Heart left ventricle (tissue), 16 donors: ENCODE results near the gene KIF5A. TPM values are rescaled to one million over a fixed set of nuclear protein-coding genes. Genes with fewer than 3 reads are reported as not detected.

ENCODE experiments used
- ATAC-seq, 4 donors: fragments of 200-7000 bp; cut with Tn5 transposase; one replicate each; pipeline ENCODE4 v1.9.1; 2020 to 2022; ENCODE audit warnings: moderate library complexity in 4 of 4, mild to moderate bottlenecking in 3 of 4, moderate number of reproducible peaks in 1 of 4
- DNase-seq, 5 donors: peaks; one replicate each; pipeline ENCODE4 v3.0.0-alpha.2; 2020
- H3K27ac ChIP-seq, 12 donors: fragments of 200-600 bp; sonication (generic) in 4 of 12; one replicate each; pipeline versions ENCODE4 v1.5.0 to v1.8.0; 2016 to 2022; ENCODE audit warnings: mild to moderate bottlenecking in 2 of 12
- H3K27me3 ChIP-seq, 9 donors: fragments of 200-600 bp; sonication (generic) in 2 of 9; one replicate each; pipeline versions ENCODE4 v1.5.1 to v1.8.0; 2016 to 2022; ENCODE audit warnings: mild to moderate bottlenecking in 3 of 9
- H3K36me3 ChIP-seq, 9 donors: fragments of 200-600 bp; sonication (generic) in 2 of 9; one replicate each; pipeline versions ENCODE4 v1.5.0 to v1.8.0; 2018 to 2022; ENCODE audit warnings: mild to moderate bottlenecking in 2 of 9
- H3K4me1 ChIP-seq, 12 donors: fragments of 200-600 bp; sonication (generic) in 4 of 12; one replicate each; pipeline versions ENCODE4 v1.5.0 to v1.8.0; 2016 to 2022; ENCODE audit warnings: mild to moderate bottlenecking in 3 of 12
- H3K4me3 ChIP-seq, 12 donors: fragments of 200-600 bp; sonication (generic) in 4 of 12; one replicate each; pipeline versions ENCODE4 v1.5.0 to v1.8.0; 2017 to 2022; ENCODE audit warnings: mild to moderate bottlenecking in 9 of 12, moderate library complexity in 4 of 12
- H3K9me3 ChIP-seq, 12 donors: fragments of 200-600 bp; sonication (generic) in 4 of 12; one replicate each; pipeline versions ENCODE4 v1.5.0 to v1.8.0; 2016 to 2022; ENCODE audit warnings: mild to moderate bottlenecking in 1 of 12
- POLR2A ChIP-seq, 2 donors: fragments of 450-650 bp; IDR thresholded peaks; one replicate each; pipeline ENCODE4 v1.6.1; 2017; ENCODE audit warnings: antibody characterized with exemption in 2 of 2, mild to moderate bottlenecking in 2 of 2, moderate library complexity in 2 of 2
- WGBS, 4 donors: extraction: QIAGEN DNeasy Blood & Tissue Kit in 2 of 4; methylation state at CpG; one replicate each; pipeline versions ENCODE4 v1.1.5 to v1.1.7; 2013 to 2018; 5-methylcytosine and 5-hydroxymethylcytosine counted together
- intact Hi-C, 10 donors: fragments of 100-400 bp; cut with DNase I; formaldehyde crosslinking; loops; one replicate each; pipeline versions ENCODE4 v1.11.1 to v1.14.2; 2022
- polyA plus RNA-seq, 2 donors: library from polyadenylated mRNA; stranded (reverse); fragments of 200-250 nt; gene quantifications; one replicate each; pipeline ENCODE4 v1.2.3, GENCODE V29; 2013
- total RNA-seq, 9 donors: library from RNA; depleted of rRNA in 2 of 9; stranded (reverse); fragments of >200 nt in 2 of 9; fragmentation: NEBNext Ultra II Directional in 3 of 9; extraction: Animal tissue kit (Norgen Biotek cat#: 25700) in 3 of 9; gene quantifications; one replicate each; pipeline versions ENCODE4 v1.1.0 to v1.2.4, GENCODE V29; 2016 to 2023
- TF ChIP-seq, protein P1 (sequence below), 12 donors: fragments of 200-600 bp; sonication (generic) in 4 of 12; IDR thresholded peaks; one replicate each; pipeline versions ENCODE4 v1.5.0 to v1.8.0; 2018 to 2022; ENCODE audit warnings: antibody characterized with exemption in 12 of 12, mild to moderate bottlenecking in 5 of 12
- donor health status: ischemic (EF 13 %, LVEDD 7.1; RV severe dilation, severe dysfunction).
- donor health status: healthy with polysubstance abuse.
- donor health status: DM: no; HTN: yes; CAD: no.
- donor health status: DM: no; HTN: no; CAD: no.
- donor health status: ischemic (EF 25% LVEDD 6.9; RV normal size, moderate dysfunction).
- donor health status: ischemic (EF 25% LVEDD 5.7; RV mildly dilated, moderate dysfunction).
- donor health status: healthy.
- donor health status: DM: yes; HTN: yes; CAD: no.
- donor health status: ischemic (EF 35%, LVEDD 5.7; RV mildly dilated, moderate dysfunction).
- donor health status: nonischemic (EF 11% LVEDD 7.7; RV severe dilation, severe dysfunction).
- donor health status: DM: yes; HTN: yes; CAD: no.
- donor health status: PGD.
- donor health status: ischemic (EF 29% LVEDD 5.4; RV normal size, mild dysfunction).
- donor health status: nonischemic (EF 23%, LVEDD 6.1; RV moderate dilation, normal function).

KIF5A gene
- total and polyA plus RNA-seq, 11 donors = 0.06 to 0.31 (median 0.14) TPM; not detected in 3

DNA sequence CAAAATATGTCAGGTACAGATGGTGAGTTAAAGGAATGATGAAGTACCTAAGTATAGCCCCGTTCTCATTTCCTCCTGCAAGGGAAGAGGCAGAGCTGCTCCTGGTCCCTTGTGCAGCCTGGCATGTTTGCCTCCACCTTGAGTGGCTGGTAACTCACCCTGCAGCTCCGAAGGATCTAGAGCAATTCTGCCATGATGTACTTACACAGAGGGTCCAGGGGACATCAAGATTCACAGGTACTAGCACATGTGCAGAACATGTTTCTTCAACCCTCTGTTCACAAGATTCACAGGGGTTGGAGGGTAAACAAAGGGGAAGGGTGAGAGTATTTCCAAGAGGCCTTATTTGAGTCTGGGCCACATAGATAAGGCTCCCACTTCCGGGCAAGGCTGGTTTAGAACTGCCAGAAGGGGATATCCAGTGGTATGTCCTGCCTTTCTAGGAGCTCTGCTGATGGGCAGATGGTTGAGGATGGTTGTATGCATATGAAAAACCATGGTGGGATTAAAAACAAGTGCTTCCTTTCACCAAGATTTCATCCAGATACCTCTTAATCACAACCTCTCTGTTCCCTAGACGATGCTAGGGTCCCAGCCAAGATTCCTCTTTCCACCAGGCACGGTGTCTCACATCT lies 10.6 kb upstream of the KIF5A start:
- DNase-seq (no peak), ATAC-seq (no peak)
- no peak overlapping the region for H3K27ac ChIP-seq
- peaks cover 2 to 81% (median 53%) of the 10 kb centered on the region in 9 donors for H3K36me3 ChIP-seq
- H3K9me3 ChIP-seq = no peaks in the 10 kb centered on the region
- H3K27me3 ChIP-seq = no peaks in the 10 kb centered on the region
- H3K4me3 ChIP-seq = no peak overlapping the region
- peaks cover 0 to 17% (median 4%) of the 10 kb centered on the region in 12 donors for H3K4me1 ChIP-seq
- WGBS, 4 donors = 82 to 89% (median 84%) methylated on average over 5 of the region's 5 CpGs
- intact Hi-C loops = no loop called here
- TF ChIP-seq, protein P1, sequence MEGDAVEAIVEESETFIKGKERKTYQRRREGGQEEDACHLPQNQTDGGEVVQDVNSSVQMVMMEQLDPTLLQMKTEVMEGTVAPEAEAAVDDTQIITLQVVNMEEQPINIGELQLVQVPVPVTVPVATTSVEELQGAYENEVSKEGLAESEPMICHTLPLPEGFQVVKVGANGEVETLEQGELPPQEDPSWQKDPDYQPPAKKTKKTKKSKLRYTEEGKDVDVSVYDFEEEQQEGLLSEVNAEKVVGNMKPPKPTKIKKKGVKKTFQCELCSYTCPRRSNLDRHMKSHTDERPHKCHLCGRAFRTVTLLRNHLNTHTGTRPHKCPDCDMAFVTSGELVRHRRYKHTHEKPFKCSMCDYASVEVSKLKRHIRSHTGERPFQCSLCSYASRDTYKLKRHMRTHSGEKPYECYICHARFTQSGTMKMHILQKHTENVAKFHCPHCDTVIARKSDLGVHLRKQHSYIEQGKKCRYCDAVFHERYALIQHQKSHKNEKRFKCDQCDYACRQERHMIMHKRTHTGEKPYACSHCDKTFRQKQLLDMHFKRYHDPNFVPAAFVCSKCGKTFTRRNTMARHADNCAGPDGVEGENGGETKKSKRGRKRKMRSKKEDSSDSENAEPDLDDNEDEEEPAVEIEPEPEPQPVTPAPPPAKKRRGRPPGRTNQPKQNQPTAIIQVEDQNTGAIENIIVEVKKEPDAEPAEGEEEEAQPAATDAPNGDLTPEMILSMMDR (IDR thresholded peaks at IDR 0.05) = no peak
- TF ChIP-seq POLR2A (IDR thresholded peaks at IDR 0.05) = no peak

DNA sequence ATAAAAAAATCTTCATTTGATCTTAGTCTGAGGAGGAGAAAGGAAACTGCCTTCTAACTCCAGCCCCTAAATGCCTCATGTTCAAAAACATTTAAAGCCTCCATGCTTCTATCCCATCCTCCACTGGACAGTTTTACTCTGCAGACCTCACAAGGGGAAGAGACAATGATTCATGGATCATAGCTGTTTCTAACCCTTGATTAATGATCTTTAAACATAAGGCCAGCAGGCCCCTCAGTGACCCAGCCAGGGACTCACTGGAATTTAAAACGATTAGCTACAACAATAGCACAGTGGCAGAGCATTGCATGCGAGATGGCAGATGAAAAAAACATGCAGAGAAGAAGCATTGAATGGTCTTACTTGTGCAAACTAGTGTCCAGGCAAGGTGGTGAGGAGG lies 8.8 kb upstream of the KIF5A start:
- TF ChIP-seq, protein P1 (IDR thresholded peaks at IDR 0.05) = no peak
- TF ChIP-seq POLR2A (IDR thresholded peaks at IDR 0.05) = no peak

DNA sequence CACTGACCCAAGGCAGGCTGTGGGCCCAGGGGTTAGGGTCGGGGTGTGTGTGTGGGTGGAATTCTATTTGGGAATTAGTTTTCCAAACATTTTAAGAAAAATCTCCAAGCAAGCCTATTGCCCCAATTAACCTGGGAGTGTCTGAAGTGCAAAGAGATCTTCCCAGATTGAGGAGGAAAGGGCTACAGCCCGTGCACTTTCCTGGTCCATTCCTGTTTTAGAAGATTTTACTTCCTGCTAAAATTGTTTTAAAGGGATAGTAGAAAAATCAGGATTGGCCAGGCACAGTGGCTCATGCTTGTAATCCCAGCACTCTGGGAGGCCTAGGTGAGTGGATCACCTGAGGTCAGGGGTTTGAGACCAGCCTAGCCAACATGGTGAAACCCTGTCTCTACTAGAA lies 8.1 kb upstream of the KIF5A start:
- WGBS, 4 donors = 63 to 79% (median 69%) methylated on average over 2 of the region's 2 CpGs
- Histone ChIP-seq H3K36me3 (peaks cover 0 to 67% (median 40%) of the 10 kb centered on the region in 9 donors), H3K9me3 (no peaks in the 10 kb centered on the region), H3K27me3 (no peaks in the 10 kb centered on the region), H3K4me1 (peaks cover 0 to 38% (median 24%) of the 10 kb centered on the region in 12 donors), H3K4me3 (no peak overlapping the region), H3K27ac (no peak overlapping the region)
- intact Hi-C loops = no loop called here
- TF ChIP-seq, protein P1 (IDR thresholded peaks at IDR 0.05) = no peak
- TF ChIP-seq POLR2A (IDR thresholded peaks at IDR 0.05) = no peak
- no peak for DNase-seq
- ATAC-seq = no peak

More for the DNA sequence above, 8.8 kb upstream of the KIF5A start:
- Histone ChIP-seq H3K27ac (no peak overlapping the region), H3K27me3 (no peaks in the 10 kb centered on the region), H3K4me1 (peaks cover 0 to 34% (median 20%) of the 10 kb centered on the region in 12 donors), H3K36me3 (peaks cover 0 to 67% (median 40%) of the 10 kb centered on the region in 9 donors), H3K9me3 (no peaks in the 10 kb centered on the region), H3K4me3 (no peak overlapping the region)
- intact Hi-C loops = no loop called here
- 57 to 75% (median 65%) methylated on average over 2 of the region's 2 CpGs for WGBS, 4 donors
- DNase-seq (no peak), ATAC-seq (no peak)

DNA sequence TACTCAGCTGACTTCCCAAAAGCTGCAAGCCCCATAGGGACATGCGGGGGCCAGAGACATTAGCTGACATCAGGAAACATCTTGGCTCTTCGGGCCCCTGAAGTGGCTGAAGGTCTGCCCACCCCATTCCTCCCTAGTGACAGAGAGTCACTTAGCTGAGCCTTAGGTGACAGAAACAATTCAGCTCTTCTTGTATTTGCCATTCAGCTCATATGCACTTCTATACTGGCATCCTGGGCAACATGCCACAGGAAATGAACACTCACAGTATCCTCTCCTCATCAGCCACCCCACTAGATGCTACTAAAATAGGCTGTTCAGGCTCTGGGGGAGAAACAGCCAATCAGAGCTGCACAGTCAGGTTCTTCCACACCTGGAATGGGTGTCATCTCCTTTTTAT lies 6.3 kb upstream of the KIF5A start:
- intact Hi-C loops = no loop called here
- no peak overlapping the region for H3K4me3 ChIP-seq
- no peak for ATAC-seq
- WGBS, 4 donors = 63 to 71% (median 70%) methylated on average over 2 of the region's 2 CpGs
- H3K27ac ChIP-seq = no peak overlapping the region
- DNase-seq = no peak
- H3K36me3 ChIP-seq = peaks cover 0 to 54% (median 27%) of the 10 kb centered on the region in 9 donors
- no peaks in the 10 kb centered on the region for H3K9me3 ChIP-seq
- peaks cover 0 to 39% (median 25%) of the 10 kb centered on the region in 12 donors for H3K4me1 ChIP-seq
- H3K27me3 ChIP-seq = peaks cover 0 to 9% (median 4%) of the 10 kb centered on the region in 9 donors
- TF ChIP-seq, protein P1 (IDR thresholded peaks at IDR 0.05) = no peak
- no peak for TF ChIP-seq POLR2A (IDR thresholded peaks at IDR 0.05)
